SK-N-SH (cell line): Measurements from ENCODE around the gene OTUB1. TPM values are rescaled to one million over a fixed set of nuclear protein-coding genes. Genes with fewer than 3 reads are reported as not detected.

Experiments
- CTCF ChIA-PET: fragments of 300-600, 350-600 bp; formaldehyde crosslinking; extraction: SDS; loops from one replicate; lab custom pipeline; 2021; lab: Yijun Ruan, JAX
- POLR2A ChIA-PET: fragments of 350-600 bp; sonication (Branson Sonifier 250); formaldehyde crosslinking; extraction: SDS; loops from one replicate; lab custom pipeline; 2020; ENCODE audit warnings: antibody characterized with exemption, inconsistent platforms; lab: Yijun Ruan, JAX
- DNase-seq: peaks from one replicate; pipeline ENCODE4 v3.0.0; 2012
- H2AFZ ChIP-seq: fragments of 200-600 bp; sonication (generic); 2 replicates; pipeline ENCODE4 v1.8.1; 2016; ENCODE audit warnings: antibody characterized with exemption, mild to moderate bottlenecking, low read depth
- H3F3A ChIP-seq: fragments of 200-600 bp; sonication (generic); replicated peaks from 2 replicates; pipeline ENCODE3; 2016; ENCODE audit warnings: antibody characterized with exemption, mild to moderate bottlenecking; ENCODE audit not compliant: insufficient read depth
- H3K27ac ChIP-seq, 2 experiments: fragments of 200-500 bp in 1 of 2; fragments of 200-600 bp in 1 of 2; sonication (Bioruptor generic) in 1 of 2; sonication (generic), shearing (Covaris generic) in 1 of 2; 2 replicates each; pipeline versions ENCODE4 v1.5.1 to v1.6.1; 2014 to 2016; ENCODE audit warnings: low read depth in 2 of 2, inconsistent platforms in 1 of 2, low read length in 1 of 2, mild to moderate bottlenecking in 1 of 2, mixed read lengths in 1 of 2
- H3K27me3 ChIP-seq: fragments of 200-600 bp; sonication (generic), shearing (Covaris generic); 2 replicates; pipeline ENCODE4 v1.6.1; 2016; ENCODE audit warnings: mixed run types; ENCODE audit not compliant: insufficient read depth
- H3K36me3 ChIP-seq, 2 experiments: fragments of 200-500 bp in 1 of 2; fragments of 200-600 bp in 1 of 2; sonication (Bioruptor generic) in 1 of 2; sonication (generic) in 1 of 2; replicated peaks in 1 of 2; 2 replicates each; pipeline versions ENCODE3 to v1.5.1; 2014 to 2016; ENCODE audit warnings: low read length in 1 of 2, mild to moderate bottlenecking in 1 of 2; ENCODE audit not compliant: insufficient read depth in 2 of 2, control insufficient read depth in 1 of 2
- H3K4me1 ChIP-seq, 2 experiments: fragments of 200-500 bp in 1 of 2; fragments of 200-600 bp in 1 of 2; sonication (Bioruptor generic) in 1 of 2; sonication (generic), shearing (Covaris generic) in 1 of 2; 2 replicates each; pipeline versions ENCODE4 v1.5.1 to v1.6.1; 2014 to 2016; ENCODE audit warnings: low read depth in 1 of 2, low read length in 1 of 2, mixed run types in 1 of 2; ENCODE audit not compliant: insufficient read depth in 2 of 2, control insufficient read depth in 1 of 2
- H3K4me2 ChIP-seq: fragments of 200-600 bp; sonication (generic), shearing (Covaris generic); 2 replicates; pipeline ENCODE4 v1.6.1; 2017; ENCODE audit warnings: mixed run types
- H3K4me3 ChIP-seq, 2 experiments: fragments of 200-500 bp in 1 of 2; fragments of 200-600 bp in 1 of 2; sonication (Bioruptor generic) in 1 of 2; sonication (generic), shearing (Covaris generic) in 1 of 2; 2 replicates each; pipeline versions ENCODE4 v1.5.1 to v1.8.1; 2014 to 2016; ENCODE audit warnings: low read depth in 2 of 2, inconsistent platforms in 1 of 2, low read length in 1 of 2, mild to moderate bottlenecking in 1 of 2, mixed read lengths in 1 of 2, moderate library complexity in 1 of 2
- H3K79me2 ChIP-seq: fragments of 200-600 bp; sonication (generic); 2 replicates; pipeline ENCODE4 v1.8.1; 2017; ENCODE audit warnings: mild to moderate bottlenecking; ENCODE audit not compliant: insufficient read depth
- H3K9ac ChIP-seq: fragments of 200-600 bp; sonication (generic); 2 replicates; pipeline ENCODE4 v1.6.1; 2017; ENCODE audit warnings: mixed run types
- H3K9me2 ChIP-seq: fragments of 200-600 bp; sonication (generic); 2 replicates; pipeline ENCODE4 v1.6.1; 2017; ENCODE audit warnings: mixed run types
- H3K9me3 ChIP-seq: fragments of 200-600 bp; sonication (generic); 2 replicates; pipeline ENCODE4 v1.6.1; 2017; ENCODE audit warnings: mixed run types, mild to moderate bottlenecking, moderate library complexity
- H4K20me1 ChIP-seq: fragments of 200-600 bp; sonication (generic); 2 replicates; pipeline ENCODE4 v1.6.1; 2017; ENCODE audit warnings: mild to moderate bottlenecking, mixed run types; ENCODE audit not compliant: insufficient read depth
- CTCF ChIP-seq: fragments of 200-600 bp; sonication (generic); IDR thresholded peaks from 2 replicates; pipeline ENCODE4 v1.6.1; 2017; ENCODE audit warnings: antibody characterized with exemption, mild to moderate bottlenecking, moderate library complexity
- EP300 ChIP-seq, 2 experiments: IDR thresholded peaks; 2 replicates each; pipeline versions ENCODE4 v1.4.0 to v1.6.1; 2012; ENCODE audit warnings: borderline replicate concordance in 1 of 2, low read depth in 1 of 2, low read length in 1 of 2
- EZH2phosphoT487 ChIP-seq: fragments of 200-600 bp; sonication (generic); IDR thresholded peaks from 2 replicates; pipeline ENCODE4 v1.6.1; 2017; ENCODE audit warnings: low read depth, mixed run types, mild to moderate bottlenecking, antibody characterized with exemption, moderate library complexity, borderline replicate concordance
- FOSL2 ChIP-seq: IDR thresholded peaks from 2 replicates; pipeline ENCODE4 v1.4.0; 2012; ENCODE audit warnings: low read depth, mild to moderate bottlenecking, moderate library complexity, borderline replicate concordance
- FOXJ3 ChIP-seq: sonication (generic); formaldehyde crosslinking; IDR thresholded peaks from 2 replicates; pipeline ENCODE4 v1.5.1; 2020; ENCODE audit warnings: mild to moderate bottlenecking, missing genetic modification reagents
- FOXM1 ChIP-seq: IDR thresholded peaks from 2 replicates; pipeline ENCODE4 v1.4.0; 2012; ENCODE audit warnings: low read depth, mild to moderate bottlenecking
- GABPA ChIP-seq: IDR thresholded peaks from 2 replicates; pipeline ENCODE4 v1.4.0; 2012; ENCODE audit warnings: low read depth, mild to moderate bottlenecking
- GATA2 ChIP-seq: sonication (generic); formaldehyde crosslinking; IDR thresholded peaks from 2 replicates; pipeline ENCODE4 v1.5.0; 2020; ENCODE audit warnings: mild to moderate bottlenecking, missing genetic modification reagents
- MXI1 ChIP-seq: IDR thresholded peaks from 2 replicates; pipeline ENCODE4 v1.6.1; 2012; ENCODE audit warnings: mild to moderate bottlenecking, low read depth, low read length, improper control_type of control experiment
- NFIC ChIP-seq: IDR thresholded peaks from 2 replicates; pipeline ENCODE4 v1.4.0; 2012; ENCODE audit warnings: borderline replicate concordance
- NRF1 ChIP-seq: IDR thresholded peaks from 2 replicates; pipeline ENCODE4 v1.6.1; 2012; ENCODE audit warnings: low read depth, mild to moderate bottlenecking, low read length
- POLR2AphosphoS5 ChIP-seq: IDR thresholded peaks from 2 replicates; pipeline ENCODE4 v1.6.1; 2012; ENCODE audit warnings: low read depth, low read length
- RCOR1 ChIP-seq: fragments of 150-350 bp; IDR thresholded peaks from 2 replicates; pipeline ENCODE4 v1.6.1; 2017; ENCODE audit warnings: antibody characterized with exemption, low read length
- RFX5 ChIP-seq: IDR thresholded peaks from 2 replicates; pipeline ENCODE4 v1.6.1; 2012; ENCODE audit warnings: mild to moderate bottlenecking, improper control_type of control experiment, low read length
- SIN3A ChIP-seq: IDR thresholded peaks from 2 replicates; pipeline ENCODE4 v1.6.1; 2012; ENCODE audit warnings: low read depth, mild to moderate bottlenecking, low read length, moderate library complexity, borderline replicate concordance
- SMC3 ChIP-seq: IDR thresholded peaks from 2 replicates; pipeline ENCODE4 v1.6.1; 2012; ENCODE audit warnings: low read depth, low read length, improper control_type of control experiment
- TAF1 ChIP-seq: IDR thresholded peaks from 2 replicates; pipeline ENCODE4 v1.6.1; 2012; ENCODE audit warnings: low read depth, mild to moderate bottlenecking, low read length, moderate library complexity, borderline replicate concordance
- USF1 ChIP-seq: IDR thresholded peaks from 2 replicates; pipeline ENCODE4 v1.4.0; 2012; ENCODE audit warnings: low read depth, borderline replicate concordance
- ZBTB33 ChIP-seq: IDR thresholded peaks from 2 replicates; pipeline ENCODE4 v1.4.0; 2012; ENCODE audit warnings: low read depth, borderline replicate concordance
- WGBS: methylation state at CpG from one replicate; pipeline ENCODE4 v1.1.6; 2017; ENCODE audit warnings: low lambda C conversion rate; 5-methylcytosine and 5-hydroxymethylcytosine counted together
- polyA plus RNA-seq, 3 experiments: library from polyadenylated mRNA; depleted of rRNA; stranded (reverse); fragments of >200 nt; gene quantifications; 2 replicates each; pipeline ENCODE4 v1.2.3, GENCODE V29; 2012

OTUB1 gene
- polyA plus RNA-seq, 1 of the 3 experiments (the other 2 are of a cell fraction) = 183 TPM

GRCh38 chr11:64023712-64024710, 37.8 kb downstream of the OTUB1 start:
- H3K9me2 ChIP-seq = no peaks in the 10 kb centered on the region
- 90% methylated on average over 19 of the region's 20 CpGs for WGBS
- H3K4me3 ChIP-seq = no peak overlapping the region
- no peaks in the 10 kb centered on the region for H3K36me3 ChIP-seq
- H2AFZ ChIP-seq = no peak overlapping the region
- no peaks in the 10 kb centered on the region for H4K20me1 ChIP-seq
- no peak overlapping the region for H3K4me2 ChIP-seq
- no peak for TF ChIP-seq USF1
- TF ChIP-seq EZH2phosphoT487 = no peak
- no peak for TF ChIP-seq NRF1
- no peak for TF ChIP-seq MXI1
- TF ChIP-seq GABPA = no peak
- TF ChIP-seq RCOR1 = no peak
- no peak for TF ChIP-seq CTCF
- no peak for TF ChIP-seq POLR2AphosphoS5
- no peak for TF ChIP-seq SIN3A
- no peak for TF ChIP-seq NFIC
- TF ChIP-seq FOXM1 = no peak
- no peak for TF ChIP-seq EP300 (IDR thresholded peaks at IDR 0.05; ENCODE audit: borderline replicate concordance in 1 of 2, low read depth in 1 of 2, low read length in 1 of 2)
- no peak for TF ChIP-seq ZBTB33
- no peak for TF ChIP-seq RFX5
- TF ChIP-seq FOXJ3 (CRISPR knock-in tag) = no peak
- TF ChIP-seq GATA2 = no peak
- no peak for TF ChIP-seq FOSL2
- no peak for TF ChIP-seq TAF1
- TF ChIP-seq SMC3 = no peak
- H3K4me1 ChIP-seq = peaks cover 0 to 45% of the 10 kb centered on the region in 2 experiments; a peak in 1 of 4 replicates
- CTCF ChIA-PET = interaction anchor here (1.0 to 1.5 kb wide), 2 partner anchors 14 to 129 kb away, joined by 3 to 6 read pairs; no protein-coding TSS in a partner anchor
- no peaks in the 10 kb centered on the region for H3F3A ChIP-seq
- no peak overlapping the region for H3K9ac ChIP-seq
- no peak for DNase-seq
- H3K79me2 ChIP-seq = no peaks in the 10 kb centered on the region
- H3K9me3 ChIP-seq = no peaks in the 10 kb centered on the region
- H3K27ac ChIP-seq = no peak overlapping the region
- POLR2A ChIA-PET = interaction anchor here (0.7 kb wide), 1 partner anchor 12 kb away, joined by 3 read pairs; no protein-coding TSS in a partner anchor
- H3K27me3 ChIP-seq = no peaks in the 10 kb centered on the region
